Activated naive CD4-positive, alpha-beta T cell treated with anti-CD3 and anti-CD28 coated beads for 36 hours (primary cell): ENCODE results near the gene VRK2. TPM values are rescaled to one million over a fixed set of nuclear protein-coding genes. Genes with fewer than 3 reads are reported as not detected.
"Not testable (repeated sequence)": the region's sequence is repeated elsewhere in the genome, so short reads cannot be mapped to it uniquely, and the experiment has no call there.

Experiments used
- CTCF ChIA-PET: fragments of 350-600 bp; sonication (Branson Sonifier 250); formaldehyde crosslinking; loops from one replicate; lab custom pipeline; 2021; ENCODE audit warnings: antibody characterized with exemption; lab: Charles Lee
- DNase-seq: peaks from one replicate; pipeline ENCODE4 v3.0.0-alpha.2; 2020
- H3K27ac Mint-ChIP-seq: one replicate; pipeline ENCODE4 v1.8.0; 2021; ENCODE audit warnings: mild to moderate bottlenecking, mixed read lengths
- H3K27me3 Mint-ChIP-seq: one replicate; pipeline ENCODE4 v1.8.0; 2021; ENCODE audit warnings: low read depth, mixed read lengths
- H3K36me3 Mint-ChIP-seq: one replicate; pipeline ENCODE4 v1.8.0; 2021; ENCODE audit warnings: low read depth, mixed read lengths
- H3K4me1 Mint-ChIP-seq: one replicate; pipeline ENCODE4 v1.8.0; 2021; ENCODE audit warnings: low read depth, mixed read lengths
- H3K4me3 Mint-ChIP-seq: one replicate; pipeline ENCODE4 v1.8.0; 2021; ENCODE audit warnings: mild to moderate bottlenecking, moderate library complexity, mixed read lengths
- H3K9me3 Mint-ChIP-seq: one replicate; pipeline ENCODE4 v1.8.0; 2021; ENCODE audit warnings: mixed read lengths
- intact Hi-C: fragments of 100-400 bp; cut with micrococcal nuclease; formaldehyde crosslinking; loops from one replicate; pipeline ENCODE4 v1.15.1; 2023
- total RNA-seq, 2 experiments: library from RNA; stranded (reverse); gene quantifications; one replicate each; pipeline ENCODE4 v1.2.3, GENCODE V29; 2021

VRK2 gene
- total RNA-seq, 2 experiments from 2014 or later = 14.7 to 16.1 TPM

DNA sequence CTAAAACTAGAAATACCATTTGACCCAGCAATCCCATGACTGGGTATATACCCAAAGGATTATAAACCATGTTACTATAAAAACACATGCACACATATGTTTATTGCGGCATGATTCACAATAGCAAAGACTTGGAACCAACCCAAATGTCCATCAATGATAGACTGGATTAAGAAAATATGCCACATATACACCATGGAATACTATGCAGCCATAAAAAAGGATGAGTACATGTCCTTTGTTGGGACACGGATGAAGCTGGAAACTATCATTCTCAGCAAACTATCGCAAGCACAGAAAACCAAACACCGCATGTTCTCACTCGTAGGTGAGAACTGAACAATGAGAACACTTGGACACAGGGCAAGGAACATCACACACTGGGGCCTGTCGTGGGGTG, 140.4 kb downstream of the VRK2 start:
- CTCF ChIA-PET = interaction anchor here (0.6 kb wide), 1 partner anchor 427 kb away, joined by 3 read pairs; no protein-coding TSS in a partner anchor
- H3K27ac Mint-ChIP-seq, H3K9me3 Mint-ChIP-seq, H3K36me3 Mint-ChIP-seq, intact Hi-C loops, H3K4me3 Mint-ChIP-seq, H3K27me3 Mint-ChIP-seq, H3K4me1 Mint-ChIP-seq, DNase-seq: not testable (repeated sequence)

DNA sequence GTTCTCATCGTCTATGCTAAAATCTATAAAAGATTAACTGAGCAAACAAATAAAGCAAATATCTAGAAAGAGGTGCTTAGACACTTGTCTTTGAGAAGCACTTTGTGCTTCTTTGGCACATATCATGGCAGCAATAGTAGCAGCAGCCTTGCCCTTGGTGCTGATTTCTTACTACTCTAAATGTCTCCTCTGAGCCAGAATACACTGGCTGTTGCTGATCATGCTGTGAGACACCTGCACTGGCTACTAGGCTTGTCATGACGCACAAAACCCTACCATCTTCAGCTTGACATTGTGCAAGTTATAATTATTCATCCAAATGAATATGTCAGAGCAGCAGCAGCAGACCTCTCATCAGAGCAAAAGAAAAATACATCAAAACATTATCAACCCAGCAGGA, 147.9 kb downstream of the VRK2 start:
- Mint-ChIP-seq H3K36me3 (peaks cover 4% of the 10 kb centered on the region), H3K27ac (no peak overlapping the region), H3K4me3 (no peak overlapping the region), H3K4me1 (no peaks in the 10 kb centered on the region), H3K27me3 (no peaks in the 10 kb centered on the region), H3K9me3 (no peaks in the 10 kb centered on the region)
- intact Hi-C loops = loop anchor here (2.0 kb wide), 1 partner anchor 30 kb away; no protein-coding TSS in a partner anchor
- CTCF ChIA-PET = no interaction called here
- DNase-seq = no peak

DNA sequence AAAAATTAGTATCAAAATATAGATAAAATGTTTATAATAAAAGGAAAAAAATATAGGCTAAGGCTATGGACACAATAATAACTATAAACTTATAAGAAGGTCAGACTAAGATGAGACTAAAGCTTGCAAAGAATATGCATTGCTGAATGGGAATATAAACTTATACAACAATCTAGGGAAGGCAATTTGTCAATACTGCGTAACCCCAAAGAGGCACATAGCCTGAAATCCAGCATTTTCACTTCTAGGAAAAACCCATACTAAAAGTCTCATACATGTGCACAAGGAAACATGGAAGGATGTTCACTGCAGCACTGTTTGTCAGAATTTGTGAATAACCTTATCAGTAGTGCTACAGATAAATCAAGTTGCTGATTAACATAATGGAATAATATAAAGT, 149.1 kb downstream of the VRK2 start:
- H3K27me3 Mint-ChIP-seq = no peaks in the 10 kb centered on the region
- no peaks in the 10 kb centered on the region for H3K9me3 Mint-ChIP-seq
- peaks cover 4% of the 10 kb centered on the region for H3K36me3 Mint-ChIP-seq
- H3K27ac Mint-ChIP-seq = no peak overlapping the region
- no peaks in the 10 kb centered on the region for H3K4me1 Mint-ChIP-seq
- CTCF ChIA-PET = no interaction called here
- intact Hi-C loops = loop anchor here (2.0 kb wide), 1 partner anchor 29 kb away; no protein-coding TSS in a partner anchor
- no peak for DNase-seq
- H3K4me3 Mint-ChIP-seq = no peak overlapping the region

DNA sequence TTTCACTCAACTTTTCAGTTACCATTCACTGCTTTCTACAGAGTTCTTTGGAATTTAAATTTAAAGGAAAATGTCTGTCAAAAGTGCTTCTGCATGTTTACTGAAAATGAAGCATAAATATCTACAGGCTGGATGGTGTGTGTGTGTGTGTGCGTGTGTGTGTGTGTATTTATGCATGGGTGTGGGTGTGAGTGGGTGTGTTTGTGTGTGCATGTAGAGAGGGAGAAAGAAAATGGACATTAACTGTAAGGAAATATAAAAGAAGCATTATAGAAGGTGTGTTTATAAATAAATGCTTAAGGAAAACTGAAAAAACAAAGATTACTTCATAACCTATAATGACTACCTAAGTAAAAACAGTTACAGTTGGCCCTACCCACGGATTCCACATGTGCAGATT, 151.3 kb downstream of the VRK2 start:
- CTCF ChIA-PET = no interaction called here
- H3K36me3 Mint-ChIP-seq = peaks cover 4% of the 10 kb centered on the region
- H3K4me3 Mint-ChIP-seq = no peak overlapping the region
- H3K4me1 Mint-ChIP-seq = no peaks in the 10 kb centered on the region
- H3K27me3 Mint-ChIP-seq = no peaks in the 10 kb centered on the region
- H3K27ac Mint-ChIP-seq = no peak overlapping the region
- intact Hi-C loops = no loop called here
- H3K9me3 Mint-ChIP-seq = no peaks in the 10 kb centered on the region
- DNase-seq = no peak

DNA sequence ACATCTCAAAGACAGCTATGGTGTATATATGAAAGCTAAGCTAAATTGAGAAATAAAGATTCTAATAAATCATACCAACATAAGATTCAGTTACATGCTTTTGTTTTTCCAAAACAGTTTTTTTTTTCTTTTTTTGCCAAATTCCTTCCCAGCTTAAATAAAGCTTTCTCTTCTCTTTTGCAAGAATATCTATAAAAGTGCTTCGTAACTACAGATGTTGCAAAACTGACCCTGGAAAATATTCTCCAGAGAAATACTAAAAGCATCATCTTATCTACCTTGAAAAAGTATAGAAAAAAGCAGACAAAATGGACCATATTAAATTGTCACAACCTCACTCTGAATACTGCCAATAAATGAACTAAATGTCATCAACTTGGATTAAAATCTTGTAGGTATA, 155.8 kb downstream of the VRK2 start:
- Mint-ChIP-seq H3K9me3 (no peaks in the 10 kb centered on the region), H3K4me1 (no peaks in the 10 kb centered on the region), H3K4me3 (no peak overlapping the region), H3K27me3 (no peaks in the 10 kb centered on the region), H3K36me3 (peaks cover 5% of the 10 kb centered on the region), H3K27ac (no peak overlapping the region)
- CTCF ChIA-PET = no interaction called here
- no peak for DNase-seq
- intact Hi-C loops = no loop called here

DNA sequence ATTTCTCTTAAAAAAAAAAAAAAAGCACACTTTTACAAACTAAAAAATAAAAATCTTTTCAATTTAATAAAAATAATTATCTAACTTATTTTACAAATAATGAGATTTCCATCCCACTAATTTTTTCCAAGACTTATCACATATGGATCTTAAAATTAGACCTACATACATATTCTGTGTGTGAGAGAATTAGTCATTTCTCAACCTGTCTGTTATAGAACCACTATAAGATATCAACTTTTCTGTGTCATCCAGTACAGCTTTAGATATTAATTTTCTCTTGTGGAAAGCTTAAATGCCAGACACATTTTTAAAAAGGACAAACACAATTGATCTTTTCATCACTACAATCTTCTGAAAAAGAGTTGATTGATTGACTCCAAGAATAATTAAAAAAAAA, 156.4 kb downstream of the VRK2 start:
- CTCF ChIA-PET = no interaction called here
- peaks cover 5% of the 10 kb centered on the region for H3K36me3 Mint-ChIP-seq
- DNase-seq = no peak
- intact Hi-C loops = no loop called here
- no peak overlapping the region for H3K27ac Mint-ChIP-seq
- H3K27me3 Mint-ChIP-seq = no peaks in the 10 kb centered on the region
- H3K4me1 Mint-ChIP-seq = no peaks in the 10 kb centered on the region
- H3K4me3 Mint-ChIP-seq = no peak overlapping the region
- no peaks in the 10 kb centered on the region for H3K9me3 Mint-ChIP-seq

DNA sequence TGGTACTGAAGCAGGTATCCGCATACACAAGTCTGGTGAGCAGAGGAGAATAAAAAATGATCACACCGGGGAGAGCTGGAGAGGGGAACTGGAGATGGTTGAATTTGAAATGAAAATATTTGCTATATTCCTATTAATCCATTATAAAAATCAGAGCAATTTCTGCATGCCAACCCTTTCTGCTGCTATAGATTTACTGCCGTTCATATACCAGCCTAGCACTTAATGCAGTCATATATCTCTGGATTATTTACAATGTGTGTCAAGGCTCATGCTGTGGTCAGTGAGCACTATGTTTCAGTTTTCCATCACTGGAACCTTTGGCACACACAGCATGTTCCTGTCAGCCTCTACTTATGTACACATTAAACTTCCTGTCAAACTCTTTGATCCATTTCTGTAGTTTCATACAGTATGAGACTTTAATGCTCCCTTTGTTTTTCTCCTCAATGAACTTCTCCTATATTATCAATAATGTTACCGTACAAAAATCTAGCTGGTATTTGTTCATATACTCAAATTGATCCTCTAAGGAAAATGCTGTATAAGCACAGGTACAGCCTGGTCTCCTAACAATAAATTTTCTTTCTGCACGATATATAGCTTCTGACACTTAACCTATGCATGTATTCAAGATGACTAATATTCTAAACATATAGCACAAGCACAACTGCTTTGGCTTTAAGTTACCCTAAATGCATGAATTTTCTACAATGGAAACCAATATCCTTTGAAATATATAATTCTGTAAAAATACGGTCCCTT, 157.8 kb downstream of the VRK2 start:
- Mint-ChIP-seq H3K27me3 (no peaks in the 10 kb centered on the region), H3K9me3 (no peaks in the 10 kb centered on the region), H3K4me1 (no peaks in the 10 kb centered on the region), H3K27ac (no peak overlapping the region), H3K36me3 (peaks cover 5% of the 10 kb centered on the region), H3K4me3 (no peak overlapping the region)
- intact Hi-C loops = no loop called here
- CTCF ChIA-PET = no interaction called here
- DNase-seq = no peak

DNA sequence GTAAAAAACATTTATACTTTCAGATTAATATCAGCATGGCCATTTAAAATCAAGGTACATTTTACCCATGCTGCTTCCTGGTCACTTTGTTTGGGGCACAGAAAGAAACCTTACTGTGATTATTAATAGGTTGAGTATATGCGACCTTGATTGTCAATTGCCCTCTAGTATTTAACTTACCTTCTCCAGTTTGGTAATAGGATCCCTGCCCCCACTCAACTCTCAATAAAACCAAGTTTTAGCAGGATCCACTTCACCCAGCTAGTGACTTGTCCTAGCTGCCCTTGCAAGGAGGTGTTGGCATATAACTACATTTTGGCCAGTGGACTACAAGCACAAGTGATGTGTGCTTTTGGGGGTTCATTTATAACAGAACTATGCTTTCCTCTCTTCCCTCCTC, 160.2 kb downstream of the VRK2 start:
- intact Hi-C loops = no loop called here
- DNase-seq = no peak
- Mint-ChIP-seq H3K4me1 (no peaks in the 10 kb centered on the region), H3K4me3 (no peak overlapping the region), H3K36me3 (peaks cover 23% of the 10 kb centered on the region), H3K27me3 (no peaks in the 10 kb centered on the region), H3K27ac (no peak overlapping the region), H3K9me3 (peaks cover 14% of the 10 kb centered on the region)
- CTCF ChIA-PET = no interaction called here

DNA sequence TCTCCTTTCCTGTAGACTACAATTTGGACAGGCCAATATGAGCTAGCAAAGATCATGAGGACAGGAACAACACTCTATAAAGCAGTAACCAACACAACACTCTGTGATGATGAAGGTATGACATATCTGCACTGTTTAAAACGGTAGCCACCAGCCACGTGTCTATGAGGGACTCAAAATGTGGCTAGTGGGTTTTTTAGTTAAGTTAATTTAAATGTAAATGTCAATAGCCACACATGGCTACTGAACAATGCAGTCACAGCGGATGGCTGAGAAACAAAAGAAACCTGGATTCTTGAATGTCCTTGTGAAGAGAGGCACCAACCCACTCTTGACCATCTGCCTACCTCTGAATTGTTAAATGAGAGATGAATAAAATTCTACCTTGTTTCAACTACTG, 160.6 kb downstream of the VRK2 start:
- Mint-ChIP-seq H3K27ac (no peak overlapping the region), H3K9me3 (peaks cover 16% of the 10 kb centered on the region), H3K4me3 (no peak overlapping the region), H3K27me3 (no peaks in the 10 kb centered on the region), H3K36me3 (peaks cover 27% of the 10 kb centered on the region), H3K4me1 (no peaks in the 10 kb centered on the region)
- DNase-seq = no peak
- intact Hi-C loops = no loop called here
- CTCF ChIA-PET = no interaction called here

Other genes starting within 250 kb of the VRK2 start
- 10 to 100 TPM; 14.3 to 16.3 TPM for gene FANCL, start 194.5 kb downstream of the VRK2 start, total RNA-seq